A673 (cell line): ENCODE results near the gene MBD5. TPM values are rescaled to one million over a fixed set of nuclear protein-coding genes. Genes with fewer than 3 reads are reported as not detected.

Experiments used
- BruUV-seq: library from RNA; stranded (reverse); fragments of 400-500 nt; replicated peaks from 2 replicates; lab custom pipeline; 2021; lab: Mats Ljungman, UMichigan
- CTCF ChIA-PET: fragments of 300-600 bp; sonication (Branson Sonifier 250); formaldehyde crosslinking; loops from one replicate; lab custom pipeline; 2022; ENCODE audit warnings: antibody characterized with exemption; lab: Charles Lee
- POLR2A ChIA-PET: fragments of 300-600 bp; sonication (Branson Sonifier 250); formaldehyde crosslinking; loops from one replicate; lab custom pipeline; 2022; ENCODE audit warnings: antibody characterized with exemption; ENCODE audit not compliant: low non-redundant PET; lab: Charles Lee
- DNase-seq: peaks from one replicate; pipeline ENCODE4 v3.0.0-alpha.2; 2015; ENCODE audit warnings: low spot score
- H3K27ac ChIP-seq: fragments of 200-600 bp; sonication (generic); 2 replicates; pipeline ENCODE4 v1.5.1; 2016; ENCODE audit warnings: mixed run types, low read depth, mild to moderate bottlenecking, mixed read lengths, antibody characterized with exemption, low read length; ENCODE audit not compliant: poor library complexity, severe bottlenecking
- H3K27me3 ChIP-seq: fragments of 200-600 bp; sonication (generic); replicated peaks from 2 replicates; pipeline ENCODE4 v1.6.1; 2017; ENCODE audit warnings: mixed run types, low read depth, mild to moderate bottlenecking, mixed read lengths, antibody characterized with exemption, low read length; ENCODE audit not compliant: insufficient read depth, poor library complexity
- H3K36me3 ChIP-seq: fragments of 200-600 bp; sonication (generic); 2 replicates; pipeline ENCODE4 v1.6.1; 2016; ENCODE audit warnings: mixed run types, mild to moderate bottlenecking, mixed read lengths, antibody characterized with exemption, low read length; ENCODE audit not compliant: insufficient read depth, poor library complexity, severe bottlenecking
- H3K4me1 ChIP-seq: fragments of 200-600 bp; sonication (generic); 2 replicates; pipeline ENCODE4 v1.6.1; 2017; ENCODE audit warnings: mixed run types, mild to moderate bottlenecking, mixed read lengths, antibody characterized with exemption, low read length; ENCODE audit not compliant: insufficient read depth, poor library complexity, severe bottlenecking
- H3K4me3 ChIP-seq: fragments of 200-600 bp; sonication (generic); 2 replicates; pipeline ENCODE4 v1.5.1; 2016; ENCODE audit warnings: low read depth, mixed run types, mild to moderate bottlenecking, mixed read lengths, low read length; ENCODE audit not compliant: poor library complexity, severe bottlenecking
- H3K9me3 ChIP-seq: fragments of 200-600 bp; sonication (generic); 2 replicates; pipeline ENCODE4 v1.6.1; 2016; ENCODE audit warnings: mixed run types, low read depth, mild to moderate bottlenecking, mixed read lengths, antibody characterized with exemption, low read length; ENCODE audit not compliant: poor library complexity, severe bottlenecking
- EZH2 ChIP-seq: fragments of 200-600 bp; sonication (generic); IDR thresholded peaks from 2 replicates; pipeline ENCODE4 v1.6.1; 2017; ENCODE audit warnings: borderline replicate concordance, low read depth, mild to moderate bottlenecking, mixed read lengths, antibody characterized with exemption, low read length; ENCODE audit not compliant: poor library complexity, severe bottlenecking
- intact Hi-C: fragments of 100-400 bp; cut with micrococcal nuclease; formaldehyde crosslinking; loops from one replicate; pipeline ENCODE4 v1.10.0; 2022; ENCODE audit not compliant: unreplicated experiment
- total RNA-seq: library from RNA; stranded (reverse); gene quantifications from 2 replicates; pipeline ENCODE4 v1.2.3, GENCODE V29; 2021
- TF ChIP-seq, protein P1 (sequence below): fragments of 300-800, 200-600 bp; sonication (generic); conservative IDR thresholded peaks from 2 replicates; pipeline ENCODE4 v1.5.1; 2017; ENCODE audit warnings: low read depth, mild to moderate bottlenecking, antibody characterized with exemption, low read length, moderate library complexity, mixed read lengths

MBD5 gene
- total RNA-seq, 1 experiment from 2014 or later, result 32.4 TPM

DNA sequence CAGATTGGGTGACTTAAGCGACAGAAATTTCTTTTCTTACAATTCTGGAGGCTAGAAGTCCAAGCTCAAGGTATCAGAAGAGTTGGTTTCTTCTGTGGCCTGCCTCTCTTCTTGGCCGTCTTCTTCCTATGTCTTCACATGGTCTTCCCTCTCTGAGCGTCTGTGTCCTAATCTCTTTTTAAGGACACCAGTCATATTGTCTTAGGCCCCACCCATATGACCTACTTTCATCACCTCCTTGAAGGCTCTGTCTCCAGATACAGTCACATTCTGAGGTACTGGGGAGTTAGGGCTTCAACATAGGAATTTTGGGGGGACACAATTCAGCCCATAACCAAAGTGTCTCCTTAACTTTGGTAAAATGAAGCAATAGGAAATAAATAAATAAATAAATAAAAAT lies 512.8 kb downstream of the MBD5 start:
- no peak overlapping the region for H3K4me3 ChIP-seq
- H3K36me3 ChIP-seq, result no peaks in the 10 kb centered on the region
- ChIA-PET CTCF (no interaction called here), POLR2A (no interaction called here)
- no peaks in the 10 kb centered on the region for H3K9me3 ChIP-seq
- H3K27me3 ChIP-seq, result no peaks in the 10 kb centered on the region
- BruUV-seq, result no TSS peak
- intact Hi-C loops, result no loop called here
- no peak for TF ChIP-seq EZH2
- TF ChIP-seq, protein P1, sequence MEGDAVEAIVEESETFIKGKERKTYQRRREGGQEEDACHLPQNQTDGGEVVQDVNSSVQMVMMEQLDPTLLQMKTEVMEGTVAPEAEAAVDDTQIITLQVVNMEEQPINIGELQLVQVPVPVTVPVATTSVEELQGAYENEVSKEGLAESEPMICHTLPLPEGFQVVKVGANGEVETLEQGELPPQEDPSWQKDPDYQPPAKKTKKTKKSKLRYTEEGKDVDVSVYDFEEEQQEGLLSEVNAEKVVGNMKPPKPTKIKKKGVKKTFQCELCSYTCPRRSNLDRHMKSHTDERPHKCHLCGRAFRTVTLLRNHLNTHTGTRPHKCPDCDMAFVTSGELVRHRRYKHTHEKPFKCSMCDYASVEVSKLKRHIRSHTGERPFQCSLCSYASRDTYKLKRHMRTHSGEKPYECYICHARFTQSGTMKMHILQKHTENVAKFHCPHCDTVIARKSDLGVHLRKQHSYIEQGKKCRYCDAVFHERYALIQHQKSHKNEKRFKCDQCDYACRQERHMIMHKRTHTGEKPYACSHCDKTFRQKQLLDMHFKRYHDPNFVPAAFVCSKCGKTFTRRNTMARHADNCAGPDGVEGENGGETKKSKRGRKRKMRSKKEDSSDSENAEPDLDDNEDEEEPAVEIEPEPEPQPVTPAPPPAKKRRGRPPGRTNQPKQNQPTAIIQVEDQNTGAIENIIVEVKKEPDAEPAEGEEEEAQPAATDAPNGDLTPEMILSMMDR, result no peak
- DNase-seq, result no peak
- no peak overlapping the region for H3K27ac ChIP-seq
- no peaks in the 10 kb centered on the region for H3K4me1 ChIP-seq

GRCh38 chr2:148534416-148535204 lies 513.7 kb downstream of the MBD5 start:
- Histone ChIP-seq H3K9me3 (no peaks in the 10 kb centered on the region), H3K4me1 (no peaks in the 10 kb centered on the region), H3K27me3 (no peaks in the 10 kb centered on the region), H3K27ac (no peak overlapping the region), H3K4me3 (no peak overlapping the region), H3K36me3 (no peaks in the 10 kb centered on the region)
- POLR2A ChIA-PET, result no interaction called here
- TF ChIP-seq, protein P1, result no peak
- no peak for TF ChIP-seq EZH2
- no peak for DNase-seq
- intact Hi-C loops, result no loop called here
- CTCF ChIA-PET, result no interaction called here
- no TSS peak for BruUV-seq

- no peaks in the 10 kb centered on the region for H3K4me1 ChIP-seq
- ChIA-PET CTCF (interaction anchor here (0.6 kb wide), 1 partner anchor 473 kb away, joined by 10 read pairs; no protein-coding TSS in a partner anchor), POLR2A (no interaction called here)
- H3K27me3 ChIP-seq, result no peaks in the 10 kb centered on the region
- no peaks in the 10 kb centered on the region for H3K36me3 ChIP-seq
- no peak overlapping the region for H3K4me3 ChIP-seq
- no peak overlapping the region for H3K27ac ChIP-seq
- no TSS peak for BruUV-seq
- no peak for TF ChIP-seq EZH2
- TF ChIP-seq, protein P1, result no peak
- no peak for DNase-seq
- H3K9me3 ChIP-seq, result no peaks in the 10 kb centered on the region
- intact Hi-C loops, result no loop called here
Measured at GRCh38 chr2:148538375-148538774, 517.5 kb downstream of the MBD5 start.
